GM21528 (cell line): ENCODE results near the gene PPP2R1A.

ENCODE experiments used
- ATAC-seq: cut with Tn5 transposase; IDR thresholded peaks from one replicate; pipeline ENCODE4 v1.9.1; 2021; ENCODE audit warnings: mild to moderate bottlenecking, moderate library complexity; ENCODE audit not compliant: unreplicated experiment, low FRiP score

The PPP2R1A gene

GRCh38 chr19:52189735-52190486 is at the start of gene PPP2R1A:
Gene PPP2R1A, plus strand, starts transcription at chr19:52190052. Its CDS starts 45 bp downstream, at chr19:52190097.
- peak; percentile 92 for ATAC-seq

DNA sequence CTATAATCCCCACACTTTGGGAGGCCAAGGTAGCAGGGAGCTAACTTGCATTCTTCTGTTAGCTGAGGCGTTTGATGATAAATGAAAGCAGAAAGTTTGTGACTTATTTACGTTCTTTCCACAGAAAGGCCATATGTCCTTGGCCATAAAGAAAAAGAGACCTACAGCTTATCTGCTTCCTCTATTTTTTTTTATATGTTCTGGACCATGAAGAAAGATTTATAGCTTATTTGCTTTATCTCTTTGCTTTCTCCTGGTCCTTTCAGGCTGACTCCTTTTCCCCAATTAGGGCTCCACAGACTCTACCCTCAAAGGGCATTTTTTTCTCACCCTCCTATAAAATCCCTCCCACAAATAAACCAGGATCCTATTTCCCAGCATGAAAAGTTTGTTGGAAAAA is 48.6 kb upstream of the PPP2R1A start:
- ATAC-seq = no peak

DNA sequence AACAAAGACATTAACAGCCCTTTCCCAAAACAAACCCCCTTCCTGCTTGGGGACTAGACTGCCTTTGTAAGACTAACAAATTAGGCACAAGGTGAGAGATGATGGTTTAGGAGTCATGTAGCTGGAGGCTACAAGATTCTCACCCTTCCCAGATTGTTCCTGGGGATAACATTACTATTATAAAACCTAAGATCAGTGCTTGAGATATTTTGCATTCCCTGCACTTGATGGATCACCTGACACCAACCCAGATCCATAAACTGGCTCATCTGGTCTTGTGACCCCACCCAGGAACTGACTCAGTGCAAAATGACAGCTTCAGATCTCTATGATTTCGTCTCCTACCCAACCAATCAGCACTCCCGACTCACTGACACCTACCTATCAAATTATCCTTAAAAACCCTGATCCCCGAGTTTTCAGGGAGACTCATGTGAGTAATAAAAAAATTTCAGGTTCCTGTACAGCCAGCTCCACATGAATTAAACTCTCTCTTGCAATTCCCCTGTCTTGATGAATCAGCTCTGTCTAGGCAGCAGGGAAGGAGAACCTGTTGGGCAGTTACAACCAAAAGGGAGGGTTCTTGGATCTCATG is 47.8 kb upstream of the PPP2R1A start:
- no peak for ATAC-seq

GRCh38 chr19:52148256-52148655 is 41.6 kb upstream of the PPP2R1A start:
- ATAC-seq = no peak

GRCh38 chr19:52155596-52156359 is 34.1 kb upstream of the PPP2R1A start:
- no peak for ATAC-seq

DNA sequence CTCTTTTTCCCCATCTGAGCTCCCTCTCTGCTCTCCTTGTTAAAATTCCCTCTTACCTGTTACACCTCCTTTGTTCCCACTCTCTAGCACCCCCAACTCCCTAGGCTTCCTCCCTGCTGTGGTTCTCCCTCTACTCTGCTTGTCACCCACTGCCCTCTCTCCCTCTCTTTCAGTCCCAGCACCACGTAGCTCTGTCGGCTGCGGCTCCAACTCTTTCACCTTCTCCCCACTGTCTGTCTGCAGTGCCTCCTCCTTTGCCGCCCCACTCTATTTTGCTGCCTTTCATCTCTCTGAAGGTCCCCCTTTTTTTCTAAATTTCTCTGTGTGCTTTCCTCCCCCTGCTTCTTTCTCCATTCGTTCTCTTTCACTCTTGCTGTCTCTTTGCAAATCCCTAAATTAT is 19.5 kb upstream of the PPP2R1A start:
- ATAC-seq = no peak

DNA sequence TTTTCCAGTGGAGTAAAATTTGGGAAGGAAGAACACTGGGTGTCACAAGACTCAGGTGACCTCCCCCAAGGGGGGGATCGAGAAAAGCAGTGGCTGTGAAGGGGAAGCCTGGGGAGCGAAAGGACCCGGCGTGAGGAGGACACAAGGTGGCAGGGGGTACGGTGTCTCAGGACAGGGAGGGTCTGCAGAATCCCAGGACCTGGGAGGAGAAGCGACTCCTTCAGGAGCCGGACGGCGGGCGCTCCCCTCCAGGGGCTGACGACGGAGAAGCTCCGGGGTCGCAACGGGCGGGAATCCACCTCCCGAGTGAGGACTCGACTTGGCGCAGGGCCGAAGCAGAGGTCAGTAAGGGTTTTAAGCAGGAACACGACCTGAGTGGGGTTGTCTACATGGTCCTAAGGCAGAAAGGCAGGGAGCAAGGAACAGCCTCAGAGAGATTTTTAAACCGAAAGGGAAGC is 19.0 kb upstream of the PPP2R1A start:
- no peak for ATAC-seq

GRCh38 chr19:52171321-52172169 is 18.3 kb upstream of the PPP2R1A start, which contains the start of gene ZNF836:
Gene ZNF836, minus strand, starts transcription at chr19:52171621. Its CDS starts 3,549 bp downstream, at chr19:52168072.
- peak; percentile 68 for ATAC-seq

DNA sequence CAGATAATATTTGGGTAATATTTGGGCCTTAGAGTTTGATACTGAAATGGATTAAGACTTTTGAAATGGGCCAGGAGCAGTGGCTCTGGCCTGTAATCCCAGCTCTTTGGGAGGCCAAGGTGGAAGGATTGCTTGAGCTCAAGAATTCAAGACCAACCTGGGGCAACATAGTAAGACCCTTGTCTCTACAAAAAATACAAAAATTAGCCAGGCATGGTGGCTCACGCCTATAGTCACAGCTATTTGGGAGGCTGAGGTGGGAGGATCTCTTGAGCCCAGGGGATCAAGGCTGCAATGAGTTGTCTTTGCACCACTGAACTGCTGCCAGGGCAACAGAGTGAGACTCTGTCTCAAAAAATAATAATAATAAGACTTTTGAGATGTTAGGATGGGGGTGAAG is 17.5 kb upstream of the PPP2R1A start:
- no peak for ATAC-seq

DNA sequence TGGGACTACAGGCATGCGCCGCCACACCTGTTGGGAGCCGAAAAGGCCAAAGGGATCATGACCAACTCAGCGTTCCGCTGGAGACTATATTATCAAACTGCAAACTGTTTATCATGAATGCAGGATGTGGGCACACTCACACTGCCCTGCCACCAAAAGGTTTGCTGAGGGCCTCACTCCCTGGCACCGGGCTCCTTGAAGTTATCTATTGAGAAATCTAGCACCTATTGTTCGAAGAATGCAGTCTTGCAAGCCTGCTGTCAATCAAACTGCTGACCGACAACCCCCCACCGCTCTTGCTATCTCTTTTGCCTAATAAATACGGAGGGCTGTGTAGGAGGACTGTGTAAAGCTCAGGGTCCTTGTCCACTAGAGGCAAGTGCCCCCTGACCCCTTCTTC is 13.3 kb upstream of the PPP2R1A start:
- ATAC-seq = no peak

GRCh38 chr19:52187407-52187806 is 2.4 kb upstream of the PPP2R1A start:
- no peak for ATAC-seq

GRCh38 chr19:52188822-52189734 is 774 bp upstream of the PPP2R1A start:
- no peak for ATAC-seq

GRCh38 chr19:52190487-52191293 is 838 bp downstream of the PPP2R1A start:
- no peak for ATAC-seq

GRCh38 chr19:52191389-52191788 is 1.5 kb downstream of the PPP2R1A start:
- ATAC-seq = no peak

- ATAC-seq = no peak
Measured at GRCh38 chr19:52191951-52192350, 2.1 kb downstream of the PPP2R1A start.

- ATAC-seq = no peak
Measured at GRCh38 chr19:52196256-52196967, 6.6 kb downstream of the PPP2R1A start.

DNA sequence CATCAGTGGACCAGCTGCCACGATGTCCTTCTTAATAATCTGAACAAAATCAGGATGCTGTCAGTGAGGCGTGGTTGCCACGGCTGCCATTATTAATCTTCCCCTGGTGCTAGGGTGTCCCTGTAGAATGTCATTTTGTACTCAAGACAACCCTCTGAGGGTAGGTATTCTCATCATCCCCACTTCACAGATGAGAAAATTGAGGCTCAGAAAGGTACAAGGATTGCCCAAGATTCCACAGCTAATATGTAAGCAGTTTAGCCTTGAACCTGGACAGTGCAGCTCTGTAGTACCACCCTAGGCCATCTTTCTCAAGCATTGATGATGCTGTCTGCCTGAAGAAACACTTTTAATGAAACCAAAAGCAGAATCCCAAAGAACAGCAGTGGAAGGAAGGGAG is 8.1 kb downstream of the PPP2R1A start:
- ATAC-seq = no peak

DNA sequence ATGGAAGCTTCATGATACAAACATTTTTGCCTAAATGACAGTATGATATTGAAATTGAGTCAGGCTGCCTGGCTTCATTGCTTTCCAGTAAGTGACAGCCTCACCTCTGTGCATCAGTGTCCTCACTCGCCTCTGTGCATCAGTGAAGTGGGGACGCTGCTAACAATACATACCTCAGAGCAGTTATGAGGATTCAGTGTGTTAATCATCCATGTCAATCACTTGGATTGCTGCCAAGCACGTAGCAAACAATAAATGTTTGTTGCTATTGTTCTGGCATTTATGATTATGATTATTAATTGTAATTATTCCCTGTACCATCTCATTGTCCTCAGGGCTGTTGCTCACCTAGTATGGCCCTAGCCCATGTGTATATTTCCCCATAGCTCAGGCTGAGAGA is 8.8 kb downstream of the PPP2R1A start:
- ATAC-seq = no peak
